IMR-90 (cell line): ENCODE data around the gene PTTG1IP2. TPM values are rescaled to one million over a fixed set of nuclear protein-coding genes. Genes with fewer than 3 reads are reported as not detected.

Experiments used
- ATAC-seq: fragments of 200-7000 bp; cut with Tn5 transposase; 2 replicates; pipeline ENCODE4 v1.9.1; 2020; ENCODE audit warnings: low read depth, mild to moderate bottlenecking, moderate library complexity
- BruUV-seq: library from RNA; stranded (reverse); fragments of 400-500 nt; replicated peaks from 2 replicates; lab custom pipeline; 2021; lab: Mats Ljungman, UMichigan
- CTCF ChIA-PET: fragments of 300-600 bp; formaldehyde crosslinking; extraction: SDS; loops from one replicate; lab custom pipeline; 2021; ENCODE audit warnings: antibody characterized with exemption; lab: Yijun Ruan, JAX
- POLR2A ChIA-PET: fragments of 300-600 bp; sonication (Branson Sonifier 250); formaldehyde crosslinking; loops from one replicate; lab custom pipeline; 2022; ENCODE audit warnings: antibody characterized with exemption; ENCODE audit not compliant: unreplicated experiment; lab: Charles Lee
- DNase-seq: peaks from one replicate; pipeline ENCODE4 v3.0.0; 2013
- H2AFZ ChIP-seq: replicated peaks from 2 replicates; pipeline ENCODE3; 2013; ENCODE audit warnings: low read length, mild to moderate bottlenecking; ENCODE audit not compliant: poor library complexity
- H2AK5ac ChIP-seq: 2 replicates; pipeline ENCODE4 v1.6.1; 2013; ENCODE audit warnings: low read depth, low read length, inconsistent platforms
- H2AK9ac ChIP-seq: replicated peaks from 2 replicates; pipeline ENCODE3; 2013; ENCODE audit warnings: mild to moderate bottlenecking, low read depth, low read length, moderate library complexity; ENCODE audit not compliant: poor library complexity
- H2BK120ac ChIP-seq: 2 replicates; pipeline ENCODE4 v1.6.1; 2013; ENCODE audit warnings: low read depth, low read length, inconsistent platforms
- H2BK15ac ChIP-seq: 3 replicates; pipeline ENCODE4 v1.6.1; 2013; ENCODE audit warnings: low read depth, low read length, inconsistent platforms
- H2BK20ac ChIP-seq: 2 replicates; pipeline ENCODE4 v1.6.1; 2013; ENCODE audit warnings: low read depth, mild to moderate bottlenecking, inconsistent platforms, low read length, moderate library complexity
- H2BK5ac ChIP-seq: 2 replicates; pipeline ENCODE4 v1.6.1; 2013; ENCODE audit warnings: mild to moderate bottlenecking, low read depth, low read length, inconsistent platforms; ENCODE audit not compliant: poor library complexity, severe bottlenecking
- H3K14ac ChIP-seq: replicated peaks from 2 replicates; pipeline ENCODE4 v1.6.1; 2013; ENCODE audit warnings: low read depth, low read length, inconsistent platforms
- H3K18ac ChIP-seq: 2 replicates; pipeline ENCODE4 v1.6.1; 2013; ENCODE audit warnings: low read depth, low read length, control low read depth
- H3K23ac ChIP-seq: 2 replicates; pipeline ENCODE4 v1.6.1; 2013; ENCODE audit warnings: low read depth, low read length, inconsistent platforms
- H3K27ac ChIP-seq: 2 replicates; pipeline ENCODE4 v1.5.1; 2013; ENCODE audit warnings: mild to moderate bottlenecking, control low read depth, low read length; ENCODE audit not compliant: insufficient read depth
- H3K27me3 ChIP-seq: 2 replicates; pipeline ENCODE4 v1.6.1; 2013; ENCODE audit warnings: low read length; ENCODE audit not compliant: control insufficient read depth, insufficient read depth
- H3K36me3 ChIP-seq: 2 replicates; pipeline ENCODE4 v1.6.1; 2013; ENCODE audit warnings: low read length, mixed read lengths; ENCODE audit not compliant: control insufficient read depth, insufficient read depth
- H3K4ac ChIP-seq: 2 replicates; pipeline ENCODE4 v1.6.1; 2013; ENCODE audit warnings: low read depth, low read length, inconsistent platforms
- H3K4me1 ChIP-seq: 2 replicates; pipeline ENCODE4 v1.6.1; 2013; ENCODE audit warnings: low read length, mixed read lengths; ENCODE audit not compliant: control insufficient read depth, insufficient read depth
- H3K4me2 ChIP-seq: 2 replicates; pipeline ENCODE4 v1.6.1; 2013; ENCODE audit warnings: low read depth, mild to moderate bottlenecking, control low read depth, low read length, moderate library complexity
- H3K4me3 ChIP-seq: 2 replicates; pipeline ENCODE4 v1.5.1; 2013; ENCODE audit warnings: low read depth, mild to moderate bottlenecking, control low read depth, low read length, moderate library complexity; ENCODE audit not compliant: insufficient read depth
- H3K56ac ChIP-seq: 2 replicates; pipeline ENCODE4 v1.6.1; 2013; ENCODE audit warnings: low read length, inconsistent platforms; ENCODE audit not compliant: insufficient read depth; ENCODE audit errors: extremely low read depth
- H3K79me1 ChIP-seq, 2 experiments: 2 replicates each; pipeline ENCODE4 v1.6.1; 2013; ENCODE audit warnings: low read length in 2 of 2, inconsistent platforms in 1 of 2, low read depth in 1 of 2
- H3K9ac ChIP-seq: 2 replicates; pipeline ENCODE4 v1.6.1; 2013; ENCODE audit warnings: low read depth, low read length, control low read depth
- H3K9me1 ChIP-seq: 2 replicates; pipeline ENCODE4 v1.6.1; 2013; ENCODE audit warnings: low read length, inconsistent platforms; ENCODE audit not compliant: insufficient read depth
- H3K9me3 ChIP-seq: 2 replicates; pipeline ENCODE4 v1.6.1; 2013; ENCODE audit warnings: low read length; ENCODE audit not compliant: control insufficient read depth, insufficient read depth
- H4K20me1 ChIP-seq: 2 replicates; pipeline ENCODE4 v1.6.1; 2013; ENCODE audit warnings: low read length, inconsistent platforms; ENCODE audit not compliant: insufficient read depth
- H4K5ac ChIP-seq: 2 replicates; pipeline ENCODE4 v1.6.1; 2013; ENCODE audit warnings: mild to moderate bottlenecking, low read depth, low read length, control low read depth
- H4K8ac ChIP-seq, 2 experiments: 2 replicates each; pipeline ENCODE4 v1.6.1; 2013; ENCODE audit warnings: low read depth in 2 of 2, low read length in 2 of 2, control low read depth in 1 of 2, inconsistent platforms in 1 of 2
- H4K91ac ChIP-seq: 2 replicates; pipeline ENCODE4 v1.6.1; 2013; ENCODE audit warnings: low read depth, low read length, inconsistent platforms; ENCODE audit not compliant: insufficient read depth
- BHLHE40 ChIP-seq: fragments of 150-350 bp; IDR thresholded peaks from 2 replicates; pipeline ENCODE4 v1.6.1; 2016; ENCODE audit warnings: mild to moderate bottlenecking, low read depth, low read length
- CEBPB ChIP-seq: IDR thresholded peaks from 2 replicates; pipeline ENCODE4 v1.6.1; 2012; ENCODE audit warnings: low read depth, low read length, improper control_type of control experiment
- MAFK ChIP-seq: IDR thresholded peaks from 2 replicates; pipeline ENCODE4 v1.6.1; 2012; ENCODE audit warnings: low read depth, low read length, improper control_type of control experiment
- WGBS, 2 experiments: methylation state at CpG; one replicate each; pipeline versions ENCODE4 v1.1.5 to v1.1.7; 2013; ENCODE audit warnings: missing lambda C conversion rate in 2 of 2; ENCODE audit not compliant: insufficient read length in 1 of 2; ENCODE audit errors: extremely low coverage in 2 of 2; 5-methylcytosine and 5-hydroxymethylcytosine counted together
- dilution Hi-C: fragments of 300-500 bp; cut with HindIII; formaldehyde crosslinking; loops from one replicate; pipeline ENCODE4 v1.14.3; 2018; ENCODE audit warnings: low sequenced_read_pairs; ENCODE audit not compliant: unreplicated experiment
- in situ Hi-C: fragments of 300-500 bp; cut with MboI; formaldehyde crosslinking; loops from 3 replicates; pipeline ENCODE4 v1.14.3; 2019; ENCODE audit warnings: low sequenced_read_pairs, inconsistent platforms, mixed read lengths
- intact Hi-C: fragments of 100-400 bp; cut with micrococcal nuclease; formaldehyde crosslinking; loops from 2 replicates; pipeline ENCODE4 v1.10.0; 2022
- polyA plus RNA-seq, 3 experiments: library from polyadenylated mRNA; depleted of rRNA; stranded (reverse); fragments of >200 nt; gene quantifications; 2 replicates each; pipeline ENCODE4 v1.2.3, GENCODE V29; 2012; ENCODE audit warnings: low replicate concordance in 1 of 3
- total RNA-seq: library from RNA; depleted of rRNA; stranded (reverse); fragments of >200 nt; gene quantifications from 2 replicates; pipeline ENCODE4 v1.2.3, GENCODE V29; 2012

The PTTG1IP2 gene
- total and polyA plus RNA-seq, 2 of the 4 experiments (the other 2 are of a cell fraction) = not detected

DNA sequence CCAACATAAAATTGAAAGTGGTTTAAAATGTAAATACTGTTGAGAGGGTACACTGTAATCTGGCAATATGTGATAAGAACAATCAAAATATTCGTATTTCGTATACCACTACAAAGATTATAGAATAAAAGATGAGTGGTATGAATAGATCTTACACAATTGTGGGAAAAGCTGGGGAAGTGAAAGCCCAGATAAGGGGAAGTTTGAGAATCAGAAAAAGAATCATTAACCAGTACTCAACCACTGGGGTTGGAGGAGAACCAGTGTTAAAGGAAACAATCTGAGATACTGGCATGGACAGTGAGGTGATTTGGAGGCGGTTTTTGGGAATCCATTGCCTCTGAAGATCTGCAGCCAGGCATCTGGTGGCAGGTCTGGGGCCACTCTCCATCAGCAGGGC, 67.0 kb downstream of the PTTG1IP2 start:
- no peak overlapping the region for H2BK120ac ChIP-seq
- BruUV-seq = no TSS peak

More for the DNA sequence above, 67.0 kb downstream of the PTTG1IP2 start:
- intact Hi-C loops (no loop called here), dilution Hi-C loops (no loop called here), in situ Hi-C loops (no loop called here)
- H3K14ac ChIP-seq = no peak overlapping the region
- H3K27ac ChIP-seq = no peak overlapping the region
- no peak overlapping the region for H4K91ac ChIP-seq
- no peak for TF ChIP-seq CEBPB
- TF ChIP-seq MAFK = no peak
- TF ChIP-seq BHLHE40 = no peak
- no peaks in the 10 kb centered on the region for H3K4me1 ChIP-seq
- no peaks in the 10 kb centered on the region for H3K9me3 ChIP-seq
- H3K36me3 ChIP-seq = no peaks in the 10 kb centered on the region
- no peak overlapping the region for H3K4ac ChIP-seq
- H3K56ac ChIP-seq = no peak overlapping the region
- ChIA-PET CTCF (no interaction called here), POLR2A (no interaction called here)
- H4K20me1 ChIP-seq = no peaks in the 10 kb centered on the region
- no peak overlapping the region for H2BK15ac ChIP-seq
- no peak overlapping the region for H2AFZ ChIP-seq
- no peak overlapping the region for H2AK5ac ChIP-seq
- H4K5ac ChIP-seq = no peak overlapping the region
- no peaks in the 10 kb centered on the region for H3K9me1 ChIP-seq
- H3K4me3 ChIP-seq = no peak overlapping the region
- no peak overlapping the region for H2BK20ac ChIP-seq
- H3K4me2 ChIP-seq = no peak overlapping the region
- no peak overlapping the region for H3K23ac ChIP-seq
- no peak overlapping the region for H2AK9ac ChIP-seq
- H3K9ac ChIP-seq = no peak overlapping the region
- H2BK5ac ChIP-seq = no peak overlapping the region
- ATAC-seq (no peak), DNase-seq (no peak)
- H3K18ac ChIP-seq = no peak overlapping the region
- H3K79me1 ChIP-seq = no peaks in the 10 kb centered on the region
- peaks cover 8% of the 10 kb centered on the region; the same call in 1 of the 2 replicates for H3K27me3 ChIP-seq
- WGBS, 2 experiments = no CpG with 5 or more reads among the region's 3 CpGs
- no peak overlapping the region for H4K8ac ChIP-seq
